Measurements from ENCODE around the gene TARBP2.
"Not testable (repeated sequence)": the region's sequence is repeated elsewhere in the genome, so short reads cannot be mapped to it uniquely, and the experiment has no call there.

Gene TARBP2

DNA sequence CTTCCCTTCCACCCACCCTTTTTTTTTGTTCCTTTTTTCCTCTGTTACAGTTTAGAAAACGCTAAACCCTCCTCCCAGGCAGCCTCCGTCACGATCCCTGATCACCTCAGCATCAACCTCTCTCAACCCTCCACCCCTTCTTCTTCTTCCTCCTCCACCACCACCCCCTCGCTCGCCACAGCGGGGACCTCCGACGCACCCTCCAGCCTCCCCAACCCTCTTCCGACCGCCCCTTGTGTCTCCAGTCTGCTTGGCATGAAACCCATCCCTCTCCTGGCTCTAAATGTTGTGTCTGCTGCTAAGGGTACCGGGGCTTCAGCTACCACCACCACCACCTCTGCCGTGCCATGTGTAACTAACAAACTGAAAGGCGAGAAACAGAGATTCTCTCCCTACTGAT lies 26.3 kb upstream of the TARBP2 start:
- no peak for DNase-seq (ENCODE audit: low spot score)

DNA sequence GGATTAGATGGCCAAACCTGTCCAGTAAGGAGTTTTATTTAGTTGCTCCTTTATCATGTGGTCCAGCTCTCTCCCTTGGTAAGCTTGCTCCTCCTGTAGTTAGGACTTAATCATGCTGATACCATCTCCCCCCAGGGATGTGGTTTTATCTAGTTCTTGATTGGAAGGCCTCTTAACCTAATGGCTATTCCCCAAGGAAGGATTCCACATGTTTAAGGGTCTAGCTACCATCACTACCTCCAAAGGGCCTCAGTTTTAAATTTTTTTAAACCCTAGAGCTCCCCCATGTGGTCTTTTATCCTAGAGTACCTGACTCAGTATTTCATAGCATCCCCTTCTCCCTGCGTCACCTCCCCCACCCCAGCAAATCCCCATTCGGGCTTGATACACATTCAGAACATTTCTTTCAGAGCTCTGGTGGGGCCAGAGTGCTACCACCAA lies 24.3 kb upstream of the TARBP2 start:
- DNase-seq (ENCODE audit: low spot score): peak; percentile 27

DNA sequence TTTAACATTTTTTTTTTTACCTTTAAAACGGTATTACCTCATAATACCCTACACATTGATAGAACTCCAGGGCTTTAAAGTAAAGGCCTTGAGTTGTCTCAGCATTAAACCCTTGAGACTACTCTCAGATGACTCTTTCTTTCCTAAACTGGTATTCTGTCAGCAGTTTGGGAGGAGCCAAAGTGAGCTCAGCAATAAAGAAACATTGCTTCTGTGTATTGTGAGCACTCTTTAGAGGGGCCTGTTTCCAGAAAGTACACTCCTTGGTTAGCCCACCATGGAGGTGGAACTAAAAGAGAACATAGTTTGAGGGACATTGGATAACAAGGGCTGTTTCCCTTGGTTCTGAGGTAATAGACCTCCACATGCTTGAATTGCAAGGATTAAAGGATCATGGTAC lies 22.2 kb upstream of the TARBP2 start:
- no peak for DNase-seq (ENCODE audit: low spot score)

DNA sequence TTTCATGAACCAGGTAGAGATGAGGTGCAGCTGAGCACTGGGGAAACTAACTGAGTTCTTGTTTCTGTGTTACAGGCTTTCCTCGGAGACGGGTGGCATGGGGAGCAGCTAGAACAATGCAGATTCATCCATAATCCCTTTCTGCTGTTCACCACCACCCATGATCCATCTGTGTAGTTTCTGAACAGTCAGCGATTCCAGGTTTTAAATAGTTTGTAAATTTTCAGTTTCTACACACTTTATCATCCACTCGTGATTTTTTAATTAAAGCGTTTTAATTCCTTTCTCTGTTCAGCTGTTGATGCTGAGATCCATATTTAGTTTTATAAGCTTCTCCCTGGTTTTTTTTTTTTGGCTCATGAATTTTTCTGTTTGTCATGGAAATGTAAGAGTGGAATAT lies 21.8 kb upstream of the TARBP2 start:
- DNase-seq (ENCODE audit: low spot score): no peak

DNA sequence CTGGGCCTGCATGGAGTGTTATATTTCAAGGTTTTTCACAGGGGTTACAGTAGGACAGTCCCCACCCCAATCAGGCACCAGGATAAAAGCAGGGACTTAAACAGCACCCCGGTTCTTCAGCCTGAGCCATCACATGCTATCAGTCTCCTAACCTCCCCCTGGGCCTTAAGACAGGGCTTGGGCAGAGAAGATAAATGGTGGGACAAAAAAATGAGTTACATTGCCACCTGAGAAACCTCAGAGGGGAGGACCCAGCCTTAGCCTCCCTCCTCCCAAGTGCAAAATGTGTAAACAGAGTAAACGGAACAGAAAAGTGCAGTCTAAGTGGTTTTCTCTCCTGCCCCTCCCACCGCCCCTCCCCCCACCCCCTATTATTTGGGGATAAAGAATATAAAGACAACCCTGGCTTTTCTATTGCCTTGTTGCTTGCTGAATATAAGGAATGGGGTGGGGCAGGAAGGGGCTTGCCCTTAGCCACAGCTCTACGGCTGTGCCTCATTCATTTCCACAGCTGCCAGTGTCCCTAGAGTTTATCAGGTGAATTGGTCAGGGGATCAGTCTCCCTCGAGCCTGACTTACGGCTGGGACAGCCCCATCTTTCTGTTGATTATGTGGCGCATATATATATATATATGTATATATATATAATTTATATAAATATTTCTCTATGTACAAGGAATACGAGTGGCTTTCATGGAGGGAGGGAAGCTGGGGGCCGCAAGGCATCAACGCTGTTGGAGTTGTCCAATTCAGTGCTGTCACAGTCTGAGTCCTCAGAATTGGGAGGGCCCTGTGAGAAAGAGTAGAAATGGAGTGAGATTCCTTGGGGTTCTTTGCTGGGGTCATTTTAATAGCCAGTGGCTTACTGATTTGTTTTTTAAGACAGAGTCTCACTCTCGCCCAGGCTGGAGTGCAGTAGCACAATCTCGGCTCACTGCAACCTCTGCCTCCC lies 20.3 kb upstream of the TARBP2 start:
- DNase-seq (ENCODE audit: low spot score): no peak

GRCh38 chr12:53481458-53481857 lies 19.6 kb upstream of the TARBP2 start:
- not testable (repeated sequence) for DNase-seq (ENCODE audit: low spot score)

DNA sequence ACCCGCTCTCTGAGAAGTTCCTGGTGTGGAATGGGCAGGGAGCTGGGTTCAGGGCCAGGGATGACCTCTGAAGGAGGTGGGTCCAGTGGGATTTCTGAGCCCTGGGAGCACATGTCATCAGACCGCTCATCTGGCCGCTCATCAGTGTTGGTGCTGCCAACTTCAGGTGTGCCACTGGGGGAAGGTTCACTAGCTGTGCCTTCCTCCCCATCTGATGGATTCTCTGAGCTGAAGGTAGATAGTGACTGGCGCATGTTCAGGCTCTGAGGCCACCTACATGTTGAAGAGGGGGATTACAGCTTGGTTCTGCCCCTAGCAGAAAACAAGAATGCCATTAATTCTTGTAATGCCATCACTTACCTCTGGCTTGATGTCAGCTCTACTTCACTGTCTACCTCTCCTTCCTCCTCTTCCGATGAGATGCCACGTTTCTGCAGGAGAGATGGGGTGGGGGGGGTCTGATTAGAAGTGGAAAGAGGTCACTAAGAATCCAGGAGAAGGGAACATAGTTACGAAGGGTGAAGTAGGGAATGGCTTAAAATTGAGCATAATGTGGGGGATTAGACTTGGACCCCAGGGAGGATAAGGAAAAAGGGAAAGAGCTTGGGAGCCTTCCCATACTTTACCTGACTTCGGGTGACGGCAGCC lies 19.0 kb upstream of the TARBP2 start:
- DNase-seq (ENCODE audit: low spot score): no peak

DNA sequence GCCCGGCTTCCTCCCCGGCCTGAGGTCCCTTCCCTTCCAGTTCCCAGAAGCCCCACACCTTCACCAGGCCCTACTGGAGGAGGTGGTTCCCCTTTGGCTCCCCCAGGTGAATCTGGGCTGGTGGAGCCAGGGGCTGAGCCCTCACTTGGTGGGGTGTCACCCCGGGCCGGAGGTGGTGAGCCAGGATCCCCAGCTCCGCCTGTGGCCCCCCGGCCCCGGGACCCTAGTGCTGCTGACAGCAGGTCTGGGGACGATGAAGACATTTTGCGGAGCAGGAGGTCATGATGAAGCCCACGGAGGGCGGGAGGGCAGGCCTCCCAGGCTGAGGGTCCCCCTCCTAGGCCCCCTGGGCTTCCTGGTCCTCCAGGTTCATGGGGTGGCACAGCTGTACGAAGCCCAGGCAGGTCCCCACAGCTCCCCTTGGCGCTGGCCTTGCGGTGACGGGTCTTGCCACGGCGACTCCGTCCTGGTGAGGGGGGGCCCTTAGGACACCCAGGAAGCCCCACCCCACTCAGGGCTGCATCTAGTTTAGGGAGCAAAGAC lies 18.4 kb upstream of the TARBP2 start:
- no peak for DNase-seq (ENCODE audit: low spot score)

DNA sequence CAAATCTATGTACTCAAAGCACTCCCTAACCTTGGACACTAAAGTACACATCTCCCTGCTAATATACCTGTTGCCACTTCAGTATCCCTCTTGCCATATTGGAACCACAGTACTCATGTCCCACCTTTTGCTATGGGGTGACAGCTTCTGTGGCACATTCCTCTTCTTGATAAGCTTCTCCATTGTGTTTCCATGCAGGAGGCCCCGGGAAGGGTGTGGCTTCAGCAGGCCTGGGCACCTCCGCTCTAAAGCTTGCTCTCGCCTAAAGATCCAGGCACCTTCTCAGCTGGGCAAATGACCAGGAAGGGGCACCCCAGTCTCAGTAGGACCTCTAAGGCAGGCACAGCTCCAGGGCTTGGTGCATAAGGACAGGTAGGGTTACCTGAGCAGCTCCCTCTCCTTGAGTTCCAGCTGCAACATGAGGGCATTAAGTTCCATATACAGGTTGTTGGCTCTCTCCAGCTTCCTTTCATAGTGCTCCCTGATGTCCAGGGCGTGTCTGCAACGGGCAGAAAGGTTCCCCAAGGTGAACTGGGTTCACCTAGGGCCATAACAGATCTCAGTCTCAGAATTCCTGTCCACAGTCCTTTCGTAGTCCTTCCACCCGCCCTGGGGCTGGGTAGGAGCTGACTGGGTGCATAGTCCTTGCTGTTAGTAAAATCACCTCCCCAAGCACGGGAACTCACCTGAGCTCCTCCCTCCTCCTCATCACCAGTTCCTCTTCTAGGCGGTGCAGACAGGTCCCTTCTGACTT lies 17.7 kb upstream of the TARBP2 start:
- no peak for DNase-seq (ENCODE audit: low spot score)

DNA sequence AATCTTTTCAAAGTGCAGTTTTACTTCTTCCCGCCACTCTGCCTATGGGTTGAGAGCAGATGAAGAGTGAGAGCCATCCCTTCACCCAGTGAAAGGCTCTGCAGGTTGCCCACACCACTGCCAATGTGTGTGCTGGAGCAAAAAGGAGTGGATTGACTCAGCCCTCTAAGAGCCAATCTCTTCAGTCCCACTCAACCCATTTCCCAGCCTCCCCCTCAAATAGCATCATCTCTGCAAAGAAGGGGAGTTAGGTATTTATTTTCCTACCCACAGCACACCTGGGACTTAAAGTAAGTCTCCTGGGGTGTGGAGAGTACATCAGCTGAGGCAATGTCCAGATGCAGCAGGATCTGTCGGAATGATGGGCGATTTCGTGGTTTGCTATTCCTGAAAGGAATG lies 17.1 kb upstream of the TARBP2 start:
- no peak for DNase-seq (ENCODE audit: low spot score)

DNA sequence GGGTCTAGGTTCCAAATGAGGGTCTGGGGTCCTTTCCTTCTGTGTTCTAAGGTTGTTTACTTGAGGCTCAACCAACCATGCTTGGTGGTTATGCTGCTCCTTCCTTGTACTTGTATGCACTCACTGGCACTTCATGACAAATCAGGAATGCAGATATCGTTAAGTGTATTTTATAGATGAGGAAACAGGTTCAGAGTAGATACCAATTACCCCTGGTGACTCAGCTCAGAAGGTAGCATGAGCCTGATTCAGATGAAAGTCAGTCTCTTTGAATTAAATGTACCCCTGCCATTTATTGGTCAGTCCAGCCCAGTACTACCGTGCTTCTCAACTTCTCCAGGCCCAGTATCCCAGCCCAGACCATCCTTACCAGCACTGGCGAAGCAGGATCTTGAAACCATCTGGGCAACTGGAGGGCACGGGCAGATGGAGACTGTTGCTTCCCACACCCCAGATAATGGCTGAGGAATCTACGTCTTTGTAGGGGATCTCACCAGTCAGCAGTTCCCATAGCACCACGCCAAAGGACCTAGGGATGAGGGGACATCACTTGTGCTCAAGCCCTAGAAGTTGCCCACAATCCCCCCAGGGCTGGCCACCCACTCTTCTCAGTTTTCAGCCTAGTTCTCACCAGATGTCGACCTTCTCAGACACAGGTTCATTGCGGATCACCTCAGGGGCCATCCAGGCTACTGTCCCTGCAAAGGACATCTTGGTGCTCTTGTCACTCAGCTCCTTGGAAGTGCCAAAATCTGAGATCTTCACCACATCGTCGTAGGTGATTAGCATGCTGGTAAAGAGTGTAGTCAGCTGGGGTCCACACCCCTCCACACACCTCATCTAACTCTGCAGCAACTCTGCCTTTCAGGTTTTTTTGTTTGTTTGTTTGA lies 16.2 kb upstream of the TARBP2 start:
- no peak for DNase-seq (ENCODE audit: low spot score)

DNA sequence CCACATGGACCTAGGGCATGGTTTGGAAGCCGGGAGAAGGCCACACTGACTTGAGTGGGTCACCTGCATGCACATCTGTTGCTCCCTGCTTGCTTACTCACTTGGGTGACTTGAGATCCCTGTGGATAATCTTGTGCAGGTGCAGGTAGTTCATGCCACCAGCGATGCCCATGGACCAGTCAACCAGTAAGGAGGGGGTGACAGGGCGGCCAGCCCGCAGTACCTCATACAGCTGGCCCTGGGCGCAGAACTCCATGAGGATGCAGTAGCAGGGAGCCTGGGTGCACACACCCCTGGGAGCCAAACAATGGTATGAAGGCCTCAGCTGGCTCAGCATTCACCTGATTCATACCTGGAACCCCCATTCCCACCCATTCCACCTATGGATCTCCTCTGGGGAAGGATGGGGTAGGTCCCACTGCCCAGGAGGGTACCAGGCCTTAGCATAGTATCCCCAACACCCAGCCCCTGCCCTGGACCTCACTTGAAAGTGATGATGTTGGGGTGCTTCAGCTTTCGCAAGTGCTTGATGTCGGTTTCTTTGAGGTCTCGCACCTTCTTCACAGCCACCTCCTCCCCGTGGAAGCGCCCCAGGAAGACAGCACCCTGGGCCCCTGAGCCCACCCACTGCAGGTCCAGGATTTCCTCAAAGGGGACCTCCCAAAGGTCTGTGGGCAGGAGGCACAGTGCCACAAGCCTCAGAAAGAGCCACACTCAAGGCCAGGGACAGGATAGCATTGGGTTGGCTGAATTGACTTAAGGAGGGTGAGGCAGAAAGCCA lies 14.9 kb upstream of the TARBP2 start:
- no peak for DNase-seq (ENCODE audit: low spot score)

DNA sequence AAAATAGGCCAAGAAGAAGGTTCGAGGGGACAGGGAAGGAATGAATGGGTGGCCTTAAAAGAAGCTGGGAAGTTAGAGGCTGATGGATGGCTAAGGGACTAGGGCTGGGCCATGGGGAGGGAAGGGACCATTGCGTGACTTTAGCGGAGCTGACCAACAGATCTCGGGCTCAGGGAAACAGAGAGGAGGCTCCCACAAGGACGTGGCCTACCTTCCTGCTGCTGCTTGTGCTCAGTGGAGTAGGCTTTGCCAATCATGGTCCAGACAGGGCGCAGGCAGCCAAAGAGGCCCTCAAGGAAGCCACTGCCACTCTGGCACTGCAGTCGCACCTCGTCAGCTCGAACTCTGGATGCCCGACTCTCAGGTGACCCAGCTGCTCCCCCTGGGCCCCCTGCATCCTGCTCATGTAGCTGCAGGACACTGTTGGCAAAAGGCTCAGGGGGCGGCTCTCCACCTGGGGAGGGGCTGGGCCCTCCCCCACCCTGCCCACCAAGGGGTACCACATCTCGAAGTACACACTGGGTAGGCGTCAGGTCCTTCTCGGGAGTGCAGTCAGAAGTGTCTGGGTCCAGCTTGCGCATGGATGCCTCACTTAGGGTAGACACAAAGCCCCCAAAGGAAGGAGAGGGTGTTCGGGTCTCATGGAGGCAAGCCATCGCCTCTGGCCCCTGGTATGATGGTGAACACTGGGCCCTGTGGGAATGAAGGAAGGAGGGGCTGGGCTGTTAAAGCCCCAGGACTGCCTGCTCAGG lies 14.2 kb upstream of the TARBP2 start:
- no peak for DNase-seq (ENCODE audit: low spot score)

- DNase-seq (ENCODE audit: low spot score): no peak
These were observed 11.7 kb upstream of the TARBP2 start for GRCh38 chr12:53489242-53489864.

- DNase-seq (ENCODE audit: low spot score): no peak
These were observed 8.9 kb upstream of the TARBP2 start for GRCh38 chr12:53492188-53492587.

DNA sequence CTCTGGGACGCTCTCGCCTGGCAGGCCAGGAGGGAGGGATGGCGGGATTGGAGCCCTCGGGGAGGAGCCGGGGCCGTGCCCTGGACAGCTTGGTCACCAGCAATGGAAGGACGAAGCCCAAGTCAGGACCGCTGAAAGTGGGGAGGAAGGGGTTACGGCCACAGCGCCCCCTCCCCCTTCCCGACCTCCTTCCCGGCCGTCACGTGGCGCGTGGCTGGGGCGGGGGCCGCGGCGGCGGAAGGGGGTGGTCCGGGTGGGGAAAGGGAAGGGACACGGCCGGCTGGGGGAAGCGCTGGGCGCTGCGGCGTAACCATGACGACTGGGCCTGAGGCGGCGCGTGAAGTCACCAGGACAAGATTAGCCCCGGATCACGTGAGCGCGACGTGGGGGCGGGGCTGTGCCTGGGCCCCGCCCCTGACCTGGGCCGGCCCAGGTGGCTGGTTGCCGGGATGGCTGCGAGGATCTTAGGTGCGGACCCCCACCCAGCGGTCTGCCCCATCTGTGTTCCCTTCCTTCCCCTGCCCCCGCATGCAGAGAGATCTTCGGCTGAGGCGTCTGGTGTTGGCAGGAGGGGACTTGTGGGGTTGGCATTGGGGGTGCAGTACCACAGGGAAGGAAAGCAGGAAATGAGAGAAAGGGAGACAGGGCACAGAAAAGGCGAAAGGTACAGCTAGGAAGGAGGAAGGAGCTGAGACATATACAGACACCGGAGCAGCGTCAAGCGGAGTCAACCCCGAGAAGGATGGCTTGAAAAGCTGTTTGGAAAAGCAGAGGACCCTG lies 8.1 kb upstream of the TARBP2 start:
- peak; percentile 84 for DNase-seq (ENCODE audit: low spot score)

DNA sequence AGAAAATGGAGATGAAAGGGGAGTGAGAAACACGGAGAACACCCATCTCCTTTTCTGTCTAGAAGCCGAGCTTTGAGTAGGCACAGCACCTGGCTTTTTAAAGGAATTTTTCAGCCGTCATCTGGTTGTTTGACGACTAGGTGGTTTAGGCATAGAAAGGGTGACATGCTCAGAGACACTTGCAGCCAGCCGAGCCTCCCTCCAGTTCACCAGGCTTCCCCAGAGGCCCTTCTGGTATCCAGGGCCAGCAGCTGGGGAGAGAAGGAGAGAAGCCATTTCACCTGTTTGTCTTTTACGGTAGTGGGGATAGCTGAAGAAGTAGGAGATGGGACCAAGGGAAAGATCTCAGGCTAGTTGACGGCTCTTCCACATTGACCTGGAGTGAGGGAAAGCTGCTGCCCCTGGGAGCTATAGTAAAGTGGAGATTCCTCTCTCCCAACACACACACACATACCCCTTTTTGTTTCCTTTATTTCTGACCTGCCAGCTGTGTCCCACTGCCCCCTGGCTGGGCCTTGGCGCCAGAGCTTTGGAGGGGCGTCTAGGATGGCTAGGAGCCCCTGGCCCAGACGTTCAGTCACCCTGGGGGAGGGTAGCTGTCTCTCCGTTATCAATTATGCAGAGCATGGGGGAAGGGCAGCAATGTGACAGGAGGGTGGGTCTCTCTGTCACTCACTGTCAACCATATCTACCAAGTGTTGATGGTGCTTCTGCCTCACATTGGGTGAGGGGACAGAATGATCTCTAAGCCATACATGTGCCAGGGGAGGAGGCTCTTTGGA lies 7.3 kb upstream of the TARBP2 start:
- DNase-seq (ENCODE audit: low spot score): no peak

All from CD4-positive, alpha-beta T cell treated with Interleukin-15 for 4 hours (primary cell).